Fibroblast of mammary gland (primary cell): ENCODE measurements around the gene COPZ1.

Experiments used
- DNase-seq: peaks from one replicate; pipeline ENCODE4 v3.0.0-alpha.2; 2010; ENCODE audit warnings: low read depth
- H3K4me3 ChIP-seq: 2 replicates; pipeline ENCODE4 v1.5.1; 2011; ENCODE audit warnings: low read depth, mild to moderate bottlenecking, low read length, moderate library complexity; ENCODE audit not compliant: control insufficient read depth
- TF ChIP-seq, protein P1 (sequence below): conservative IDR thresholded peaks from 2 replicates; pipeline ENCODE4 v1.5.1; 2011; ENCODE audit warnings: low read depth, low read length, inconsistent platforms; ENCODE audit not compliant: control insufficient read depth, insufficient read depth

Gene COPZ1

GRCh38 chr12:54387114-54387467 is 62.2 kb downstream of the COPZ1 start:
- no peak overlapping the region for H3K4me3 ChIP-seq
- TF ChIP-seq, protein P1, sequence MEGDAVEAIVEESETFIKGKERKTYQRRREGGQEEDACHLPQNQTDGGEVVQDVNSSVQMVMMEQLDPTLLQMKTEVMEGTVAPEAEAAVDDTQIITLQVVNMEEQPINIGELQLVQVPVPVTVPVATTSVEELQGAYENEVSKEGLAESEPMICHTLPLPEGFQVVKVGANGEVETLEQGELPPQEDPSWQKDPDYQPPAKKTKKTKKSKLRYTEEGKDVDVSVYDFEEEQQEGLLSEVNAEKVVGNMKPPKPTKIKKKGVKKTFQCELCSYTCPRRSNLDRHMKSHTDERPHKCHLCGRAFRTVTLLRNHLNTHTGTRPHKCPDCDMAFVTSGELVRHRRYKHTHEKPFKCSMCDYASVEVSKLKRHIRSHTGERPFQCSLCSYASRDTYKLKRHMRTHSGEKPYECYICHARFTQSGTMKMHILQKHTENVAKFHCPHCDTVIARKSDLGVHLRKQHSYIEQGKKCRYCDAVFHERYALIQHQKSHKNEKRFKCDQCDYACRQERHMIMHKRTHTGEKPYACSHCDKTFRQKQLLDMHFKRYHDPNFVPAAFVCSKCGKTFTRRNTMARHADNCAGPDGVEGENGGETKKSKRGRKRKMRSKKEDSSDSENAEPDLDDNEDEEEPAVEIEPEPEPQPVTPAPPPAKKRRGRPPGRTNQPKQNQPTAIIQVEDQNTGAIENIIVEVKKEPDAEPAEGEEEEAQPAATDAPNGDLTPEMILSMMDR: no peak
- DNase-seq: no peak

- TF ChIP-seq, protein P1: no peak
- H3K4me3 ChIP-seq: no peak overlapping the region
These were observed 63.6 kb downstream of the COPZ1 start for GRCh38 chr12:54388237-54389133.

DNA sequence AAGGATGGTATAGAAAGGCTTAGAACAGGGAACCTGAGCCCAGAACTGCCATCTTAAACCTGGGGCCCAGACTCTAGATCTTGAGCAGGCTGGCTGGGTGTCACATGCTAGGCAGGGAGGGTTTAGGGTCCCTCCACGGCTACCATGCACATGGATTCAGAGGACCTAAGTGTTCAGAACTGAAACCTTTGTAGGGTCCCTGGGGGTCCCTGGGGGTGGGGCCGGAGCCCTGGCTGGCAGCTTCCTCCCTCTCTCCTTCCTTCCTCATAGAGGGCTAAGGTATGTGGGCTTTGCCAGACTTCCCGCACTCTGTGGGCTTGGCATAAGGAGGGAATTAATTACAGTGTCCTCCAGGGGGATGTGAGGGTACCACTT is 64.2 kb downstream of the COPZ1 start:
- no peak overlapping the region for H3K4me3 ChIP-seq
- no peak for DNase-seq
- TF ChIP-seq, protein P1: no peak

More at GRCh38 chr12:54388237-54389133, 63.6 kb downstream of the COPZ1 start:
- no peak for DNase-seq

GRCh38 chr12:54389607-54390175 is 64.8 kb downstream of the COPZ1 start:
- no peak for DNase-seq
- H3K4me3 ChIP-seq: no peak overlapping the region
- TF ChIP-seq, protein P1: no peak

DNA sequence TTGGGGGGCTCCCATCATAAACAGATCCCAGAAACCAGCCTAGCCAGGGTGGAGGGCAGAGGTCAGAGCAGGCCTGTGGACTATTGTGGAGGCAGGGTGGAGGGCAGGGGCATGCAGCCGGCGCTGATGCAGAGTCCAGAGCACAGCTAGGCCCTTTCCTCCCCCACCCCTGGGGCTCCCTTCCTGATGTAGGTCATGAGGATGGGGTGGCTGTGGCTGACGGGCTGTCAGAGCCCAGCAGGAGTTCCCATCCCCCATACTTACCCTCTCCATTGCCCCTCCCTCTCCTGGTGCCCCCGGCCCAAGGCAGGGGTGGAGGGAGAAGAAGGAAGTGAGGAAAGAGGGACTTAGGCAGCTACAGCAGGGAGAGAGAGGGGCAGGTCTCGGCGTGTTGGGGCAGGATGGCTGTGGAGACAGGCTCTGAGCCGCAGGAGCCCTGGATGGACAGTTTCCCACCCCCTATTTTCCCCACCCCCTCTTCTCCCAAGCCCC is 65.3 kb downstream of the COPZ1 start:
- no peak overlapping the region for H3K4me3 ChIP-seq
- TF ChIP-seq, protein P1: no peak

DNA sequence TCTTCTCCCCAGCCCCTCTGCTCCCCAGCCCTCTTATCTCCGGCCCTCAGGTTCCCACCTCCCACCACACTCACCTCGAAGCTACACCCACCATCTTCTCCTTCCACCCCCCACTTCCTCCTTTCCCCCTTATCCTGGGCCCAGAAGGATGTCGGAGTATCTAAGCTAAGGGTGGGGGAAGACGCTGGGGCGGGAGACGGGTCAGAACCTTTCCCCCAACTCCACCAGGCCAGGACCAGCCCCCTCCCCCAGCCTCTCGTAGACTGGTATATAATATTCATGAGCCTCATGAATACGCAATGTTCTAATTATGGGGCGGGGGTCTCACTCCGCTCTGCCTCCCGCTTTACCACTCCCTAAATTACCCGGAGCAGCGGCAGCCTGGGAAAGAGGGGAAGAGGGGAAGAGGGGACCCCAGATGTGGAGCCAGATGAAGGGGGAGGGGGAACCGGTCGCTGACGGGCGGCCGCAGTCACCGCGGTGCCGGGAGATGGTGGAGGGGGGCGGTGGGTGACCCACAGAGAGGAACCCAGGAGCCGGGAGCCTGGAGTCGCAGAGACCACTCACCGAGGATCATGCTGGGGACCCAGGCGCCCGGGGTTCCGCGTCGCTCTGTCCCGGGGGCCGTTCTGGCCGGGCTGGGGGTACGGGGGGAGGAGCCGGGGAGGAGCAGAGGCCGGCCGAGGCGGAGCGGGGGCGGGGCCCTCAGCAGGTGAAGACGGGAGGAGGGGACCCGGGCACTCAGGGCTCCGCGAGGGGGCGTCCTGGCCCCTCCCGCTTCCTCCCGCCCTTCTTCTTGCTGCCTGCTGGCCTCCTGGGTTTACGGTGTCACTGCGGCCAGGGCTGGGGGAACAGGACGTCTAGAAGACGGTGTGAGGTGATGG is 66.0 kb downstream of the COPZ1 start:
- DNase-seq: no peak
- H3K4me3 ChIP-seq: no peak overlapping the region
- TF ChIP-seq, protein P1: no peak

More for the DNA sequence above, 65.3 kb downstream of the COPZ1 start:
- DNase-seq: no peak
